Activated CD8-positive, alpha-beta memory T cell treated with anti-CD3 and anti-CD28 coated beads, Interleukin-2, amount 50 U/mL, for 1 hour (primary cell): ENCODE measurements around the gene RNLS.
"Not testable (repeated sequence)": the region's sequence is repeated elsewhere in the genome, so short reads cannot be mapped to it uniquely, and the experiment has no call there.

ENCODE experiments used
- DNase-seq: peaks from one replicate; pipeline ENCODE4 v3.0.0-alpha.2; 2020; ENCODE audit errors: extremely low read depth

RNLS gene

GRCh38 chr10:88523739-88524400 is 59.2 kb downstream of the RNLS start:
- no peak for DNase-seq

DNA sequence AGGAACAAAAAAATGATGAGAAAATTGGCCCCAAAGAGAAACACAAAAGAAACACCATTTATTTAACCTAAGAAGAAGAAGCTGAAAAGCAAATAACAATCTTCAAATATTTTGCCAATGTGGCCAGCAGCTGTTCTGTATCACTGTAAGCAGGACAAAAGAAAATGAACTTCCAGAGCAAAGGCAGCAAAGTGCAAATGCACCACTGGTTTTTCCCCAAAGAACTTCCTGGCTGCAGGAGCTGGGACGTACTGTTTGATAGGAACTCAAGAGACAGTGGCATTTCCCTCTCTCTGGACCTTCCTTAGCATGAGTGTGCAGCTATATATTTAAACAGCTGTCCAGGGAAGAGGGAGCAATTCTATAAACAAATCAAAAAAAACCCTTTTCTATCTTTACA is 60.4 kb downstream of the RNLS start:
- no peak for DNase-seq

DNA sequence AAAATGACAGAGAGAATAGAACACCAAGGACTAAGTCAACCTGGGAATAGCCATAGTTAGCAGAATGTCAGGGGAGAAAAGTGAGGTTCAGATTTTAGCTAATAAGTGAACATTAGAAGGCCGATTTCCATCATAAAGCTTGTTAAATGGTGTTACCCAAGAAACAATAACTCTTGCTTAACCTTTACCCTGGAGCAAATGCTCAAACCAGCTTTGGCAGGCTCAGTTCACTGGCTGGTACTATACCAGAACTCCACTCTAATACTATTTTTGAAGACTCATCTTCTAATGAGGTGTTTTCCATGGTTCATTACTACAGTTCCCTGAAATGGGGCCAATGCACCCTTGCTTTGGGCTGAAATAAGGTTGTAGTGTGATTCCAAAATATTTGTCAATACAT is 61.3 kb downstream of the RNLS start:
- no peak for DNase-seq

GRCh38 chr10:88515235-88515634 is 67.9 kb downstream of the RNLS start:
- no peak for DNase-seq

GRCh38 chr10:88512599-88512998 is 70.5 kb downstream of the RNLS start:
- DNase-seq, result no peak

GRCh38 chr10:88508796-88509195 is 74.3 kb downstream of the RNLS start:
- no peak for DNase-seq

DNA sequence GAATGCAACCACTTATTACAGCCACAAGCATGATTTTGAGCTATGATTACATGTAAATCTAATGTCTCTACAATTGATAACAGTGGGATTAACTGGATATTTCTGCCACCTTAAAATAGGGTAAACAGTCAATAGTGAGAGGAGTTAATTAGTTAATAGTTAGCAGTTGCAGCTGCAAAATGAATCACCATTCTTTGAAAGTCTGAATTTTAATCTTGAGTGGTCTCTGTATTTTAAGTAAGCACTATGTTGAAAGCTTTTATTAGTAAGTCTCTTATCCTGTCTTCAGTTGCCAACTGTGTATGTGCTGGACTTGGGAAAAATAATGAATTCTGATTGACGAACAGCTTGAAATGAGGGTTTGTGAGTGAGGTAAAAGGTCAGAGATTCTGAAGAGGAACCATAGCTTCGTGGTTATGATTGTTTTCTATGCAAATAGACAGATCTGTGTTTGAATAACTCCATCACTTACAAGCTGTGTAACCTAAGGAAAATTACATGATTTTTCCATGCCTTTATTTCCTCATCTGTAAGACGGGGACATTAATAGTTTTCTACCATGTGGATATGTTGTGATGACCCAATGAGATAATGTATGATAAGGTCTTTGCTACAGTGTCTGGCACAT is 75.2 kb downstream of the RNLS start:
- DNase-seq, result no peak

GRCh38 chr10:88507404-88507803 is 75.7 kb downstream of the RNLS start:
- DNase-seq, result no peak

DNA sequence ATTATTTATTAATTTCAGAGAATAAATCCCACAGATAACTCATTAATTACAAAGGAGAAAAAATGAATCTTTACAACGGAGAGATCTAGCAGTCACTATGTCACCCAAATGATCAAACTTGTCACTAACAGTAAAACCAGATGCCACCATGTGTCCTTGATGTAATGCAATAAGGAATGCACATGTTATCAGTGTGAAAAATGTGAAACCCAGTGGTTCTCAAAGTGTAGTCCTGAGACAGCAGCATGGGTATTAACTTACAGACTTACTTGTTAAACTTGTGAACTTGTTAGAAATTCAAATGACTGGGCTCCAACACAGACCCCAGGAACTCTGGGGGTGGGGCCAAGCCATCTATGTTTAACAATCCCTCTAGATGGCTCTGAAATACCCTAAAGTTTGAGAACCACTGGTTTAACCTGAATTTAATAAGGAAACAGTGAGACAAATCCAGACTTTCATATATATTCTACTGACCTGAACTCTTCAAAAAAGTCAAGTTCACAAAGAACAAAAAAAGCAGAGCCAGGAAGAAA is 77.4 kb downstream of the RNLS start:
- DNase-seq, result no peak

DNA sequence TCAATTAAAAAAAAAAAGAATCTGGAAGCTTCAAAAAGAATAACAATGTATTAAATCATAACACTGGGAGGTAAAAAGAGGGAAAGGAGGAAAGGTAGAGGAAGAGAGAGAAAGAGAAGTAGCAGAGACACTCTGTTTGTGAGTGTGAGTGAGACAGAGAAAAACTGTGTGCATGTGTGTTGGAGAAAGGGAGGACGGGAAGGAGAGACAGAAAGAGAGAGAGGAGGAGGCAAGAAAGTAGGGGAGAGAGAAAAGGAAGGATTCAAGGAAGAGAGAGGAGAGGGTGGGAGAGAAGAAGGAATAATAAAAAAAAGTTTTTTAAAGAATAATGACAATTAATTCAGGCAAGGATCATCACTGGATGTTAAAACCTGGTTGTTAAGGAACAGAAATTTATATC is 77.9 kb downstream of the RNLS start:
- no peak for DNase-seq

DNA sequence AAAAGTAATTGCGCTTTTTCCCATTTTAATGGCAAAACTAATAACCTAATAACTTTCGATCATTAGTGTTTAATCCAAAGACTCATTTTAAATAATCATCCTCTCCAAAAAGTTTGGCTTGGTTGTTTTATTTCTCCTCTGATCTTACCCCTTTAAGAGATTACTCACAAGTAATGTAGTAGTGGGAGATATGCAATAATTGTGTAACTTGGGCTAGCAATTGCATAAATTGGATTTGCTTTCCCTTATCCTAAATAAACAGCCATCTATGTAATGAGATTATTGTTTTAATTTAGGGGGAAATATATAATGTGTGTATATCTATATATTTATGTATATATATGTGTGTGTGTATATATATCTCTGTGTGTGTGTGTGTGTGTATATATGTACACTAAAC is 82.5 kb downstream of the RNLS start:
- no peak for DNase-seq

- no peak for DNase-seq
Measured at GRCh38 chr10:88499569-88500470, 83.3 kb downstream of the RNLS start.

GRCh38 chr10:88497913-88498312 is 85.2 kb downstream of the RNLS start:
- no peak for DNase-seq

GRCh38 chr10:88494537-88494936 is 88.6 kb downstream of the RNLS start:
- no peak for DNase-seq

GRCh38 chr10:88493691-88494483 is 89.2 kb downstream of the RNLS start:
- no peak for DNase-seq

GRCh38 chr10:88491314-88491713 is 91.8 kb downstream of the RNLS start:
- no peak for DNase-seq

- no peak for DNase-seq
Measured at GRCh38 chr10:88490231-88490980, 92.7 kb downstream of the RNLS start.

- DNase-seq, result no peak
Measured at GRCh38 chr10:88489107-88489506, 94.0 kb downstream of the RNLS start.

GRCh38 chr10:88486816-88487215 is 96.3 kb downstream of the RNLS start:
- DNase-seq, result not testable (repeated sequence)

DNA sequence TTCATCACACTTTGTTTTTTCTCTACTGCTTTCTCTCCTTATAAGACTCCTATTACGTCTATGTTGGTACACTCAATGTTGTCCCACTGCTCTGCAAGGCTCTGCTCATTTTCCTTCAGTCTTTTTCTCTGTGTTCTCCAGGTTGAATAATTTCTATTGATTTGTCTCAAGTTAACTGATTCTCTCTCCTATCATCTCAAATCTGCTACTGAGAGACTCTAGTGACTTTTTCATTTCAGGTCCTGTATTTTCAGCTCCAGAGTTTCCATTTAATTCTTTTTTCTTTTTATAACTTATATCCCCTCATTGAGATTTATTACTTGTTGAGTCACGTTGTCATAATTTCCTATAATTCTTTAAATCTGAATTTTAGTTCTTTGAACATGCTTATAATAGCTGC is 100.9 kb downstream of the RNLS start:
- DNase-seq, result no peak

- no peak for DNase-seq
Measured at GRCh38 chr10:88478256-88478655, 104.9 kb downstream of the RNLS start.
